H9 (cell line): Measurements from ENCODE around the gene PARD6G. TPM values are rescaled to one million over a fixed set of nuclear protein-coding genes. Genes with fewer than 3 reads are reported as not detected.

Source experiments
- DNase-seq: peaks from one replicate; pipeline ENCODE4 v3.0.0-alpha.2; 2017
- H2AFZ ChIP-seq: one replicate; pipeline ENCODE4 v1.6.1; 2013; ENCODE audit warnings: mild to moderate bottlenecking, low read length, control low read depth, moderate library complexity
- H2AK5ac ChIP-seq: 2 replicates; pipeline ENCODE4 v1.6.1; 2013; ENCODE audit warnings: low read length, control low read depth, mixed read lengths; ENCODE audit not compliant: insufficient read length
- H2BK120ac ChIP-seq: one replicate; pipeline ENCODE4 v1.6.1; 2013; ENCODE audit warnings: low read depth, mild to moderate bottlenecking, low read length, control low read depth, inconsistent platforms; ENCODE audit not compliant: poor library complexity, severe bottlenecking
- H2BK12ac ChIP-seq: 2 replicates; pipeline ENCODE4 v1.6.1; 2013; ENCODE audit warnings: low read length, control low read depth, mixed read lengths, low read depth; ENCODE audit not compliant: insufficient read length
- H2BK15ac ChIP-seq: 2 replicates; pipeline ENCODE4 v1.6.1; 2013; ENCODE audit warnings: low read depth, low read length, control low read depth
- H2BK20ac ChIP-seq: one replicate; pipeline ENCODE4 v1.6.1; 2013; ENCODE audit warnings: low read depth, mild to moderate bottlenecking, low read length, control low read depth, inconsistent platforms; ENCODE audit not compliant: poor library complexity, severe bottlenecking
- H2BK5ac ChIP-seq: 2 replicates; pipeline ENCODE4 v1.6.1; 2013; ENCODE audit warnings: low read length, control low read depth, mixed read lengths; ENCODE audit not compliant: insufficient read length
- H3K14ac ChIP-seq: 2 replicates; pipeline ENCODE4 v1.6.1; 2013; ENCODE audit warnings: low read length, control low read depth; ENCODE audit not compliant: insufficient read depth
- H3K18ac ChIP-seq: 2 replicates; pipeline ENCODE4 v1.6.1; 2013; ENCODE audit warnings: low read depth, mild to moderate bottlenecking, mixed read lengths, low read length, control low read depth; ENCODE audit not compliant: insufficient read length
- H3K23ac ChIP-seq: 2 replicates; pipeline ENCODE4 v1.6.1; 2013; ENCODE audit warnings: low read length, control low read depth, mixed read lengths, low read depth; ENCODE audit not compliant: insufficient read length
- H3K23me2 ChIP-seq: 2 replicates; pipeline ENCODE4 v1.6.1; 2013; ENCODE audit warnings: low read depth, mild to moderate bottlenecking, mixed read lengths, low read length, control low read depth; ENCODE audit not compliant: insufficient read length, poor library complexity, severe bottlenecking
- H3K27ac ChIP-seq: 2 replicates; pipeline ENCODE4 v1.5.1; 2013; ENCODE audit warnings: low read length, control low read depth, mixed read lengths, low read depth; ENCODE audit not compliant: insufficient read length
- H3K27me3 ChIP-seq: 2 replicates; pipeline ENCODE4 v1.6.1; 2013; ENCODE audit warnings: low read length, control low read depth, inconsistent platforms; ENCODE audit not compliant: insufficient read depth
- H3K4ac ChIP-seq: 2 replicates; pipeline ENCODE4 v1.6.1; 2013; ENCODE audit warnings: low read depth, mild to moderate bottlenecking, control low read depth, inconsistent platforms, low read length, moderate library complexity
- H3K4me1 ChIP-seq: 2 replicates; pipeline ENCODE4 v1.6.1; 2013; ENCODE audit warnings: low read length, control low read depth, inconsistent platforms; ENCODE audit not compliant: insufficient read depth
- H3K4me2 ChIP-seq: 2 replicates; pipeline ENCODE4 v1.6.1; 2013; ENCODE audit warnings: low read length, control low read depth, mixed read lengths; ENCODE audit not compliant: insufficient read length, insufficient read depth
- H3K56ac ChIP-seq: 2 replicates; pipeline ENCODE4 v1.6.1; 2013; ENCODE audit warnings: low read depth, mild to moderate bottlenecking, mixed read lengths, low read length, control low read depth; ENCODE audit not compliant: insufficient read length
- H3K79me1 ChIP-seq: 2 replicates; pipeline ENCODE4 v1.6.1; 2013; ENCODE audit warnings: low read depth, mild to moderate bottlenecking, moderate library complexity, low read length, control low read depth, inconsistent platforms; ENCODE audit not compliant: insufficient read depth, poor library complexity, severe bottlenecking
- H3K79me2 ChIP-seq: 2 replicates; pipeline ENCODE4 v1.6.1; 2013; ENCODE audit warnings: low read length, control low read depth, inconsistent platforms; ENCODE audit not compliant: insufficient read depth
- H3K9ac ChIP-seq: 2 replicates; pipeline ENCODE4 v1.6.1; 2013; ENCODE audit warnings: low read length, control low read depth, mixed read lengths; ENCODE audit not compliant: insufficient read length; ENCODE audit errors: extremely low read depth
- H3K9me3 ChIP-seq: one replicate; pipeline ENCODE4 v1.6.1; 2013; ENCODE audit warnings: low read depth, low read length, inconsistent platforms; ENCODE audit not compliant: control insufficient read depth
- H3T11ph ChIP-seq: one replicate; pipeline ENCODE4 v1.6.1; 2013; ENCODE audit warnings: mild to moderate bottlenecking, low read length, control low read depth, inconsistent platforms
- H4K20me1 ChIP-seq: one replicate; pipeline ENCODE4 v1.6.1; 2013; ENCODE audit not compliant: control insufficient read depth, insufficient read length, insufficient read depth
- H4K5ac ChIP-seq: 2 replicates; pipeline ENCODE4 v1.6.1; 2013; ENCODE audit warnings: low read depth, mild to moderate bottlenecking, mixed read lengths, low read length, control low read depth; ENCODE audit not compliant: insufficient read length
- H4K8ac ChIP-seq: replicated peaks from 2 replicates; pipeline ENCODE4 v1.6.1; 2013; ENCODE audit warnings: low read length, control low read depth, mixed read lengths, low read depth; ENCODE audit not compliant: insufficient read length
- H4K91ac ChIP-seq: 2 replicates; pipeline ENCODE4 v1.6.1; 2013; ENCODE audit warnings: low read depth, mild to moderate bottlenecking, moderate library complexity, mixed read lengths, low read length, control low read depth; ENCODE audit not compliant: insufficient read length
- H3K27ac Mint-ChIP-seq, 3 experiments: 2 replicates in 2 of 3; 3 replicates in 1 of 3; pipeline ENCODE4 v1.8.0; 2020 to 2021; ENCODE audit warnings: mixed read lengths in 3 of 3, mild to moderate bottlenecking in 1 of 3, moderate library complexity in 1 of 3
- H3K27me3 Mint-ChIP-seq: 2 replicates; pipeline ENCODE4 v1.8.0; 2021; ENCODE audit warnings: low read depth, mild to moderate bottlenecking, moderate library complexity, mixed read lengths
- H3K36me3 Mint-ChIP-seq, 3 experiments: 2 replicates in 2 of 3; 3 replicates in 1 of 3; pipeline ENCODE4 v1.8.0; 2020 to 2021; ENCODE audit warnings: low read depth in 3 of 3, mixed read lengths in 3 of 3; ENCODE audit not compliant: insufficient read depth in 1 of 3
- H3K4me1 Mint-ChIP-seq, 2 experiments: 2 replicates each; pipeline ENCODE4 v1.8.0; 2020; ENCODE audit warnings: mixed read lengths in 2 of 2
- H3K4me3 Mint-ChIP-seq, 2 experiments: 2 replicates in 1 of 2; 3 replicates in 1 of 2; pipeline ENCODE4 v1.8.0; 2020 to 2021; ENCODE audit warnings: mild to moderate bottlenecking in 2 of 2, mixed read lengths in 2 of 2, moderate library complexity in 1 of 2
- H3K9me3 Mint-ChIP-seq, 2 experiments: 2 replicates in 1 of 2; 3 replicates in 1 of 2; pipeline ENCODE4 v1.8.0; 2020; ENCODE audit warnings: mild to moderate bottlenecking in 2 of 2, mixed read lengths in 2 of 2, moderate library complexity in 1 of 2
- CTCF ChIP-seq: fragments of 200-600 bp; sonication (generic); conservative IDR thresholded peaks from 3 replicates; pipeline ENCODE4 v1.8.0; 2021; ENCODE audit warnings: antibody characterized with exemption, mild to moderate bottlenecking
- WGBS: extraction: QIAGEN DNeasy Blood & Tissue Kit; methylation state at CpG from one replicate; pipeline ENCODE4 v1.1.7; 2013; ENCODE audit warnings: missing lambda C conversion rate, low lambda C conversion rate, mixed read lengths; ENCODE audit not compliant: insufficient read length; ENCODE audit errors: extremely low coverage; 5-methylcytosine and 5-hydroxymethylcytosine counted together
- total RNA-seq: library from RNA; stranded (reverse); gene quantifications from 2 replicates; pipeline ENCODE4 v1.2.1, GENCODE V29; 2021

PARD6G gene
- total RNA-seq, 1 experiment from 2014 or later = 11.2 TPM

GRCh38 chr18:80137137-80137536 lies 110.2 kb downstream of the PARD6G start:
- Histone ChIP-seq H3K23me2 (no peaks in the 10 kb centered on the region), H3K27me3 (no peaks in the 10 kb centered on the region), H3K4me1 (no peaks in the 10 kb centered on the region), H3K9ac (no peak overlapping the region), H2BK5ac (no peak overlapping the region), H3K56ac (no peak overlapping the region), H3K4me2 (no peak overlapping the region), H4K8ac (no peak overlapping the region), H2BK120ac (no peak overlapping the region), H3T11ph (no peak overlapping the region), H3K18ac (no peak overlapping the region), H4K20me1 (no peaks in the 10 kb centered on the region), H3K9me3 (no peaks in the 10 kb centered on the region), H3K79me2 (peaks cover 2% of the 10 kb centered on the region; the same call in 1 of the 2 replicates), H2BK12ac (no peak overlapping the region), H3K14ac (no peak overlapping the region), H2BK20ac (no peak overlapping the region), H2AK5ac (no peak overlapping the region), H4K5ac (no peak overlapping the region), H3K79me1 (no peaks in the 10 kb centered on the region), H3K23ac (no peak overlapping the region), H3K27ac (no peak overlapping the region), H3K4ac (no peak overlapping the region), H2AFZ (no peak overlapping the region), H2BK15ac (no peak overlapping the region), H4K91ac (no peak overlapping the region)
- peaks cover 9 to 13% of the 10 kb centered on the region in 2 experiments for H3K4me1 Mint-ChIP-seq
- peaks cover 46 to 84% (median 77%) of the 10 kb centered on the region in 3 experiments for H3K36me3 Mint-ChIP-seq
- H3K9me3 Mint-ChIP-seq = no peaks in the 10 kb centered on the region
- H3K27me3 Mint-ChIP-seq = no peaks in the 10 kb centered on the region
- no peak overlapping the region for H3K4me3 Mint-ChIP-seq
- no peak for TF ChIP-seq CTCF
- WGBS = no CpG with 5 or more reads among the region's 14 CpGs
- DNase-seq = no peak
- H3K27ac Mint-ChIP-seq = peak overlapping the region; percentile 20 to 58 (median 54); a peak in 5 of 7 replicates
